MM.1S (cell line): ENCODE data around the gene RADIL.

Experiments
- DNase-seq: peaks from one replicate; pipeline ENCODE4 v3.0.0-alpha.2; 2015
- H2AFZ ChIP-seq: fragments of 300-600 bp; sonication (generic); 2 replicates; pipeline ENCODE4 v1.6.0; 2016; ENCODE audit warnings: antibody characterized with exemption, low read length
- H3F3A ChIP-seq: fragments of 300-600 bp; sonication (generic); 2 replicates; pipeline ENCODE4 v1.6.1; 2016; ENCODE audit warnings: mild to moderate bottlenecking, antibody characterized with exemption, low read length, moderate library complexity, mixed read lengths; ENCODE audit not compliant: insufficient read depth
- H3K27ac ChIP-seq: fragments of 300-600 bp; sonication (generic); 2 replicates; pipeline ENCODE4 v1.5.1; 2016; ENCODE audit warnings: mild to moderate bottlenecking, low read length
- H3K27me3 ChIP-seq: fragments of 300-600 bp; sonication (generic); replicated peaks from 2 replicates; pipeline ENCODE4 v1.6.0; 2016; ENCODE audit warnings: low read length; ENCODE audit not compliant: insufficient read depth
- H3K36me3 ChIP-seq: fragments of 300-600 bp; sonication (generic); replicated peaks from 2 replicates; pipeline ENCODE4 v1.6.1; 2016; ENCODE audit warnings: mild to moderate bottlenecking, low read length, mixed read lengths; ENCODE audit not compliant: insufficient read depth
- H3K4me1 ChIP-seq: fragments of 300-600 bp; sonication (generic); 2 replicates; pipeline ENCODE4 v1.6.1; 2016; ENCODE audit warnings: low read length, mixed read lengths
- H3K4me2 ChIP-seq: fragments of 300-600 bp; sonication (generic); 2 replicates; pipeline ENCODE4 v1.6.0; 2016; ENCODE audit warnings: low read depth, low read length
- H3K4me3 ChIP-seq: fragments of 300-600 bp; sonication (generic); 2 replicates; pipeline ENCODE4 v1.5.1; 2016; ENCODE audit warnings: low read length, mixed read lengths
- H3K79me2 ChIP-seq: fragments of 300-600 bp; sonication (generic); 2 replicates; pipeline ENCODE4 v1.6.1; 2016; ENCODE audit warnings: mixed run types, low read length, mixed read lengths
- H3K9ac ChIP-seq: fragments of 300-600 bp; sonication (generic); 2 replicates; pipeline ENCODE4 v1.6.1; 2016; ENCODE audit warnings: low read length, mixed read lengths
- H3K9me2 ChIP-seq: fragments of 300-600 bp; sonication (generic); replicated peaks from 2 replicates; pipeline ENCODE4 v1.6.1; 2016; ENCODE audit warnings: mild to moderate bottlenecking, low read length, mixed read lengths; ENCODE audit not compliant: insufficient read depth
- H3K9me3 ChIP-seq: fragments of 300-600 bp; sonication (generic); replicated peaks from 2 replicates; pipeline ENCODE4 v1.6.1; 2016; ENCODE audit warnings: mild to moderate bottlenecking, low read length, mixed read lengths; ENCODE audit not compliant: insufficient read depth
- H4K20me1 ChIP-seq: fragments of 300-600 bp; sonication (generic); 2 replicates; pipeline ENCODE4 v1.6.1; 2016; ENCODE audit warnings: mild to moderate bottlenecking, low read length, moderate library complexity, mixed read lengths; ENCODE audit not compliant: insufficient read depth
- CTCF ChIP-seq: fragments of 300-600 bp; sonication (generic); IDR thresholded peaks from 2 replicates; pipeline ENCODE4 v1.5.1; 2016; ENCODE audit warnings: antibody characterized with exemption, low read length, mixed read lengths
- EZH2 ChIP-seq: fragments of 300-600 bp; sonication (generic); optimal IDR thresholded peaks from 2 replicates; pipeline ENCODE3; 2017; ENCODE audit warnings: low read depth, mild to moderate bottlenecking, antibody characterized with exemption, low read length, mixed read lengths
- EZH2phosphoT487 ChIP-seq: fragments of 300-600 bp; sonication (generic); IDR thresholded peaks from 2 replicates; pipeline ENCODE4 v1.6.1; 2018; ENCODE audit warnings: antibody characterized with exemption, low read length

RADIL gene

DNA sequence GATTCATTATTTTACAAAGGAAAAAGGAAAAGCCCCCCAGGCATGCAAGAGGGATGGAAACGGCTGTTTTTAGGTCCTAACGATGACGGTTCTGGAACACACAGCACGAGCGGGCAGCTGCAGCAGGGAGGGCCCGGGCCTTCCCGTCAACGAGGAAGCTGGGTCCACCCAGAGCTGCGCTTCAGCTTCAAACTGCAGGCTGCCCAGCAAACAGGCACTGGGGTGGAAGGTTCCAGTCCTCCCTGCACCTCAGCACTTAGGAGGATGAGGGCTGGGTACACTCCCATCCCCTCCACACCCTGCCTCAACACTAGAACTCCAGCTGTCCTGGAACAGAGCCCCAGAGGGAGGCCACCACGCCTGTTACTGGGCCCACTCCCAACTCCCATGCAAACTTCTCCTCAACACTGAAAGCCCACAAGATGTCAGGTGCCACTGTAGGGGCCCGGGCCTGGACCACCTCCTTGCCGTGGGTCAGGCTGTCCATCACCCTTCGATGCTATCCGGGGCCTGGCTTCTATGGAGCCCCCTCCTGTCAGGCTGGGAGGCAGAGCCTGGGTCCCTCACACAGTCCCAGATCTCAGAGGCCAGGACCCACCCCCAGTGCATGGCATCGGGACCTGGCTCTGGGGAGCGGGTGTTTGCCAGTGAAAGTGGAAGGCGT, 54.7 kb downstream of the RADIL start:
- no peaks in the 10 kb centered on the region for H3K4me1 ChIP-seq
- no peak overlapping the region for H3K4me3 ChIP-seq
- peaks cover 53% of the 10 kb centered on the region for H3K27me3 ChIP-seq
- no peak overlapping the region for H3K27ac ChIP-seq
- no peaks in the 10 kb centered on the region for H3K9me3 ChIP-seq
- DNase-seq = no peak
- no peaks in the 10 kb centered on the region for H3K9me2 ChIP-seq
- TF ChIP-seq EZH2phosphoT487 (no peak), CTCF (no peak), EZH2 (no peak)
- no peak overlapping the region for H3K9ac ChIP-seq
- H3F3A ChIP-seq = no peaks in the 10 kb centered on the region
- no peak overlapping the region for H2AFZ ChIP-seq
- no peaks in the 10 kb centered on the region for H3K36me3 ChIP-seq
- no peaks in the 10 kb centered on the region for H4K20me1 ChIP-seq
- H3K79me2 ChIP-seq = no peaks in the 10 kb centered on the region
- H3K4me2 ChIP-seq = no peak overlapping the region

DNA sequence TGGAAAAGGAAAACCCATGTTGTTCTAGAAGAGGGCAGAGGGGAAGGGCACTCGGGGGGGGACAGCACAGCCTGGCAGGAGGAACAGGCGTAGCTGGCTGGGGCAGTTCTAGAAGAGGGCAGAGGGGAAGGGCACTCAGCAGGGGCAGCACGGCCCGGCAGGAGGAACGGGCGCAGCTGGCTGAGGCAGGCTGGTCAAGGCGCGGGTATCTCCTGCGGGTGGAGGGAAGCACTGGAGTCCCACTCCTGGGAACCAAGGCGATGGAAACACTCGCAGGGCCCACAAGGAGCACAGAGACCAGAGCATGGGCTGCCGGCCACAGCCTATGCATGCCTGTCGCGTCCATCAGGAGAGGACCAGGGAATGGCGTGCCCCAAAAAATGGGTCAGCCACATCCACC, 58.4 kb downstream of the RADIL start:
- H3K79me2 ChIP-seq = no peaks in the 10 kb centered on the region
- H3K27ac ChIP-seq = no peak overlapping the region
- H3K36me3 ChIP-seq = no peaks in the 10 kb centered on the region
- no peak overlapping the region for H3K4me2 ChIP-seq
- no peaks in the 10 kb centered on the region for H3K4me1 ChIP-seq
- no peaks in the 10 kb centered on the region for H3K9me2 ChIP-seq
- no peak overlapping the region for H2AFZ ChIP-seq
- H4K20me1 ChIP-seq = no peaks in the 10 kb centered on the region
- H3K9ac ChIP-seq = no peak overlapping the region
- TF ChIP-seq EZH2phosphoT487 (no peak), CTCF (no peak), EZH2 (no peak)
- H3K27me3 ChIP-seq = peaks cover 59% of the 10 kb centered on the region
- H3K4me3 ChIP-seq = no peak overlapping the region
- no peaks in the 10 kb centered on the region for H3F3A ChIP-seq
- DNase-seq = no peak
- no peaks in the 10 kb centered on the region for H3K9me3 ChIP-seq

DNA sequence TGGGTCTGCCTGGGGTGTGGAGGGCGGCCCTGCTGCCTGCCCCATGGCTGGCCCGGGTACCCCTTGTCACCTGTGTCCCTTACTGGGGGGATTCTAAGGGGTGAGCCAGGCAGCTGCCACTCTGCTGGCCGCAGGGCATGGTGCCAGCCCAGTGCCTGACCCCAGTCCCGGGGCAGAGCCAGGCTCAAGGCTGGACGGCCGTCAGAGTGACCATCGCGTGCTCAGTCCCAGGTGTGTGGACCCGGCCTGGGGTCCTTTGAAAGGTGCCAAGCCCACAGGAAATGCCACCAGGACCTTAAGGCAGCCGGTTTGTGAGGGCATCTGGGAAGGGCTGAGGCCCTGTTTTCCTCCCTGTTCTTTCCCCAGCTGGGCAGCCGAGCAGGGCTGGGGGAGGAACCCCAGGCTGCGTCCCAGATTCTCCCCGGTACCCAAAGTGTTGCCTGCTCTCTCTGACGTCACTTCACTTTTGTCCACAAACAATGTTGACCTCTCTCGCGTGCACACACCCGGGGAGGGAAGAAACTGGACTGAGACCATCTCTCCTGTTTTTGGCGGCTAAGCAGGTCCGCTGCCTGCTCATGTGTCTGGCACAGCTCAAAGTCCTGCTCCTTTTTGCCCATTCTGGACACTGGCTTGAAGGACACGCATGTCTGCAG, 59.3 kb downstream of the RADIL start:
- H2AFZ ChIP-seq = no peak overlapping the region
- H3K9me2 ChIP-seq = no peaks in the 10 kb centered on the region
- DNase-seq = no peak
- no peak overlapping the region for H3K27ac ChIP-seq
- no peak for TF ChIP-seq EZH2phosphoT487
- TF ChIP-seq EZH2 = no peak
- TF ChIP-seq CTCF = no peak
- no peak overlapping the region for H3K9ac ChIP-seq
- no peaks in the 10 kb centered on the region for H3F3A ChIP-seq
- no peaks in the 10 kb centered on the region for H3K36me3 ChIP-seq
- H3K79me2 ChIP-seq = no peaks in the 10 kb centered on the region
- no peaks in the 10 kb centered on the region for H3K9me3 ChIP-seq
- H4K20me1 ChIP-seq = no peaks in the 10 kb centered on the region
- H3K4me3 ChIP-seq = no peak overlapping the region
- no peak overlapping the region for H3K4me2 ChIP-seq
- H3K4me1 ChIP-seq = no peaks in the 10 kb centered on the region
- H3K27me3 ChIP-seq = peaks cover 68% of the 10 kb centered on the region
